ENCODE measurements around the gene EML6. TPM values are rescaled to one million over a fixed set of nuclear protein-coding genes. Genes with fewer than 3 reads are reported as not detected.

The EML6 gene
- total and polyA plus RNA-seq, 2 experiments from 2014 or later, result 2.7 to 6.2 TPM

- ATAC-seq (no peak), DNase-seq (ENCODE audit: low spot score) (no peak)
- Mint-ChIP-seq H3K9me3 (no peaks in the 10 kb centered on the region), H3K27me3 (ENCODE audit: insufficient read depth, low read depth, poor library complexity) (no peaks in the 10 kb centered on the region), H3K27ac (no peak overlapping the region), H3K36me3 (ENCODE audit: low read depth) (no peaks in the 10 kb centered on the region), H3K4me3 (no peak overlapping the region), H3K4me1 (no peaks in the 10 kb centered on the region)
- no peaks in the 10 kb centered on the region for H3K36me3 ChIP-seq (ENCODE audit: insufficient read depth)
- H3K27me3 ChIP-seq (ENCODE audit: insufficient read depth), result no peaks in the 10 kb centered on the region
- H3F3A ChIP-seq (replicated peaks; ENCODE audit: low read depth), result no peaks in the 10 kb centered on the region
- no peaks in the 10 kb centered on the region for H3K79me2 ChIP-seq (replicated peaks; ENCODE audit: insufficient read depth)
- no peaks in the 10 kb centered on the region for H3K9me2 ChIP-seq (ENCODE audit: insufficient read depth)
- no peak overlapping the region for H3K27ac ChIP-seq (ENCODE audit: low read depth)
- no peak overlapping the region for H3K4me2 ChIP-seq
- no peaks in the 10 kb centered on the region for H3K4me1 ChIP-seq (ENCODE audit: insufficient read depth)
- no peak overlapping the region for H3K4me3 ChIP-seq
- H2AFZ ChIP-seq, result no peak overlapping the region
- H4K20me1 ChIP-seq (replicated peaks; ENCODE audit: insufficient read depth), result no peaks in the 10 kb centered on the region
- TF ChIP-seq EZH2 (IDR thresholded peaks at IDR 0.05; ENCODE audit: low read depth, unreplicated experiment) (no peak), ZNF462 (CRISPR knock-in tag; IDR thresholded peaks at IDR 0.05) (no peak), NANOG (IDR thresholded peaks at IDR 0.05; ENCODE audit: borderline replicate concordance) (no peak), REST (IDR thresholded peaks at IDR 0.05; ENCODE audit: unreplicated experiment) (no peak), JUNB (IDR thresholded peaks at IDR 0.05; ENCODE audit: unreplicated experiment) (no peak), POLR2AphosphoS5 (IDR thresholded peaks at IDR 0.05; ENCODE audit: low read depth) (no peak), CREB1 (CRISPR knock-in tag; IDR thresholded peaks at IDR 0.05; ENCODE audit: low read depth) (no peak), EZH2phosphoT487 (IDR thresholded peaks at IDR 0.05; ENCODE audit: unreplicated experiment) (no peak), STAT1 (IDR thresholded peaks at IDR 0.05; ENCODE audit: unreplicated experiment) (no peak), CTCF (conservative IDR thresholded peaks at IDR 0.05; ENCODE audit: low read depth in 2 of 2) (no peak), ETS1 (IDR thresholded peaks at IDR 0.05) (no peak), ZNF331 (CRISPR knock-in tag; IDR thresholded peaks at IDR 0.05; ENCODE audit: low read depth) (no peak), ZNF114 (CRISPR knock-in tag; IDR thresholded peaks at IDR 0.05) (no peak)
These were observed 191.2 kb downstream of the EML6 start for GRCh38 chr2:54914637-54915036.

Data from GM23338 (cell line).